Activated T-cell treated with anti-CD3 and anti-CD28 coated beads, Interleukin-2, amount 50 U/mL, for 24 hours (primary cell): ENCODE results near the gene PRSS56.
A peak's percentile ranks its signal among the peaks of the same experiment; 100 is the strongest.

ENCODE experiments used
- DNase-seq: peaks from one replicate; pipeline ENCODE4 v3.0.0-alpha.2; 2020
- H3K27ac Mint-ChIP-seq: 2 replicates; pipeline ENCODE4 v1.8.0; 2020; ENCODE audit warnings: mild to moderate bottlenecking, mixed read lengths
- H3K27me3 Mint-ChIP-seq: 2 replicates; pipeline ENCODE4 v1.8.0; 2020; ENCODE audit warnings: mixed read lengths
- H3K36me3 Mint-ChIP-seq: 2 replicates; pipeline ENCODE4 v1.8.0; 2020; ENCODE audit warnings: low read depth, mixed read lengths
- H3K4me1 Mint-ChIP-seq: 2 replicates; pipeline ENCODE4 v1.8.0; 2020; ENCODE audit warnings: low read depth, mixed read lengths
- H3K4me3 Mint-ChIP-seq: 2 replicates; pipeline ENCODE4 v1.8.0; 2020; ENCODE audit warnings: mild to moderate bottlenecking, moderate library complexity, mixed read lengths
- H3K9me3 Mint-ChIP-seq: 2 replicates; pipeline ENCODE4 v1.8.0; 2020; ENCODE audit warnings: mixed read lengths

The PRSS56 gene

DNA sequence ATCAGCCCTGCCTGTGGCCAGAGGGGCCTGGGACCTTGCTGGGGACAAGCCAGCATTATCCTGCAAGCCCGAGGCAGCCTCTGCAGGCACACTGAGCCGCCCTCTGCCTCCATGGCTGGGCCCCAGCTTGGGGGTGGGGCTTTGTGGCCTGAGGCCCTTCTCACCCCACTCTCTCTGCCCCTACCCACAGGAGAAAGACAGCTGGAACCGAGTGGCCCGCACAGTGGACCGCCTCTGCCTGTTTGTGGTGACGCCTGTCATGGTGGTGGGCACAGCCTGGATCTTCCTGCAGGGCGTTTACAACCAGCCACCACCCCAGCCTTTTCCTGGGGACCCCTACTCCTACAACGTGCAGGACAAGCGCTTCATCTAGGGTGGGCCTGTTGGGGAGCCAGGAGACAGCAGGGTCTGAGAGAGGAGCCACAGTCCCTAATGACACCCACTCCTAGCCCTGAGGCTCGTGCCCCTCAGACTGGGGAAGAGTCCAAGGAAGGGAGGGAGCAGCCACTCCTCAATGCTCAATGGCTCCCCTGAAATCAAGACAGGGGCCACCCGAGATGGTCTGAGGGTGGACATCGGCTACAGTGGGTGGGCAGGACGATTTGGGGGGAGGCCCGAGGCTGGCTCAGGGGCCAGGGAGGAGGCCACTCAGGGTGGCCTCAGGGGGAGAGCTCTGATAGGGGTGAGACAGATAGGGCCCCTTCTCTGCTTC lies 14.9 kb downstream of the PRSS56 start:
- Mint-ChIP-seq H3K36me3 (no peaks in the 10 kb centered on the region), H3K27me3 (peaks cover 37% of the 10 kb centered on the region), H3K27ac (no peak overlapping the region), H3K4me3 (no peak overlapping the region), H3K4me1 (no peaks in the 10 kb centered on the region), H3K9me3 (no peaks in the 10 kb centered on the region)
- no peak for DNase-seq

- H3K4me3 Mint-ChIP-seq, result no peak overlapping the region
- H3K9me3 Mint-ChIP-seq, result no peaks in the 10 kb centered on the region
- H3K36me3 Mint-ChIP-seq, result no peaks in the 10 kb centered on the region
- H3K27ac Mint-ChIP-seq, result no peak overlapping the region
- peaks cover 29% of the 10 kb centered on the region for H3K27me3 Mint-ChIP-seq
- no peak for DNase-seq
- H3K4me1 Mint-ChIP-seq, result no peaks in the 10 kb centered on the region
Measured at GRCh38 chr2:232535761-232536530, 15.8 kb downstream of the PRSS56 start.

GRCh38 chr2:232537079-232537478 lies 16.9 kb downstream of the PRSS56 start:
- H3K36me3 Mint-ChIP-seq, result no peaks in the 10 kb centered on the region
- H3K4me3 Mint-ChIP-seq, result no peak overlapping the region
- H3K4me1 Mint-ChIP-seq, result no peaks in the 10 kb centered on the region
- no peak for DNase-seq
- peaks cover 25% of the 10 kb centered on the region for H3K27me3 Mint-ChIP-seq
- H3K27ac Mint-ChIP-seq, result no peak overlapping the region
- no peaks in the 10 kb centered on the region for H3K9me3 Mint-ChIP-seq

- H3K4me3 Mint-ChIP-seq, result no peak overlapping the region
- no peak overlapping the region for H3K27ac Mint-ChIP-seq
- peaks cover under 1% of the 10 kb centered on the region for H3K4me1 Mint-ChIP-seq
- no peaks in the 10 kb centered on the region for H3K9me3 Mint-ChIP-seq
- H3K36me3 Mint-ChIP-seq, result no peaks in the 10 kb centered on the region
- no peak for DNase-seq
- H3K27me3 Mint-ChIP-seq, result peaks cover 24% of the 10 kb centered on the region
Measured at GRCh38 chr2:232537499-232537898, 17.3 kb downstream of the PRSS56 start.

GRCh38 chr2:232538671-232539070 lies 18.5 kb downstream of the PRSS56 start:
- Mint-ChIP-seq H3K4me3 (no peak overlapping the region), H3K36me3 (peaks cover 2% of the 10 kb centered on the region), H3K27ac (no peak overlapping the region), H3K27me3 (peaks cover 22% of the 10 kb centered on the region), H3K9me3 (no peaks in the 10 kb centered on the region), H3K4me1 (peaks cover 4% of the 10 kb centered on the region)
- no peak for DNase-seq

DNA sequence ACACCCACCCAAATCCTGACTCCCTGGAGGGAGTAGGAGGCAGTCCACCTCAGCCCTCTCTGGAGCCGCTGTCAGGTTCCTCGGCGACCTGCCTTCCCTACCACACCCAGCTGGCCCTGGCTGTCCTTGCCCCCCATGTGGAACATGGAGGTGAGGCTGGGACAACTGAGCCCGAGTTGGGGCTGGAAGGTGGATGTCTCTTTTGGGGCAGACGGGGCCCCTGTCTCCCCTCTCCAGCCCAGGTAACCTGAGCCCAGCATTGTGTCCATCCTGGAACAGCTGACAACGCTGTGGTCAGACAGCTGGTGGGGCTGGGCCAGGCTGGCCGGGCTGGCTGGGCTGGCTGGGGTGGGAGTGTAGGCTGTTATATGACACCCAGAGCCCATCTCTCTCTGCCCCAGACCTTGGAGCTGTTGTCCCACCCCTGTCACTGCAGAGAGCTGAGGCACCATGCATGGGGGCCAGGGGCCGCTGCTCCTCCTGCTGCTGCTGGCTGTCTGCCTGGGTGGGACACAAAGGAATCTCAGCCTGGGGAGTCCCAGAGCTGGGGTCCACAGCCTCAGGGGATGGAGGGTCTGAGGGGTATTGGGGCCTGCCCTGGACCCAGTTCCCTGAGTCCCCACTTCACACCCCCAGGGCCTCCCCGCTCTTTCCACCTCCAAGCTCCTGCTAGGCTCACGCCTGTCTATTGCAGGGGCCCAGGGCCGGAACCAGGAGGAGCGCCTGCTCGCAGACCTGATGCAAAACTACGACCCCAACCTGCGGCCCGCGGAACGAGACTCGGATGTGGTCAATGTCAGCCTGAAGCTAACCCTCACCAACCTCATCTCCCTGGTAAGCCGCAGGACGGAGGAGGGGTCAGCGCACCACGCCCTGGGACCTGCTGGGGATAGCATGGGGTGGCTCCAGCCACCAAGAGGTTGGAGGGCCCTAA lies 19.4 kb downstream of the PRSS56 start, which contains the start of gene CHRNG:
CHRNG (plus strand) TSS at position 395 of the 934 bp plus-strand sequence; CDS start at position 451, 56 bp downstream.
- peaks cover 4% of the 10 kb centered on the region for H3K4me1 Mint-ChIP-seq
- no peak for DNase-seq
- H3K27me3 Mint-ChIP-seq, result peaks cover 19% of the 10 kb centered on the region
- H3K9me3 Mint-ChIP-seq, result no peaks in the 10 kb centered on the region
- no peak within 1 kb of the TSS for H3K4me3 Mint-ChIP-seq
- peaks cover 8% of the 10 kb centered on the region for H3K36me3 Mint-ChIP-seq
- no peak within 1 kb of the TSS for H3K27ac Mint-ChIP-seq

DNA sequence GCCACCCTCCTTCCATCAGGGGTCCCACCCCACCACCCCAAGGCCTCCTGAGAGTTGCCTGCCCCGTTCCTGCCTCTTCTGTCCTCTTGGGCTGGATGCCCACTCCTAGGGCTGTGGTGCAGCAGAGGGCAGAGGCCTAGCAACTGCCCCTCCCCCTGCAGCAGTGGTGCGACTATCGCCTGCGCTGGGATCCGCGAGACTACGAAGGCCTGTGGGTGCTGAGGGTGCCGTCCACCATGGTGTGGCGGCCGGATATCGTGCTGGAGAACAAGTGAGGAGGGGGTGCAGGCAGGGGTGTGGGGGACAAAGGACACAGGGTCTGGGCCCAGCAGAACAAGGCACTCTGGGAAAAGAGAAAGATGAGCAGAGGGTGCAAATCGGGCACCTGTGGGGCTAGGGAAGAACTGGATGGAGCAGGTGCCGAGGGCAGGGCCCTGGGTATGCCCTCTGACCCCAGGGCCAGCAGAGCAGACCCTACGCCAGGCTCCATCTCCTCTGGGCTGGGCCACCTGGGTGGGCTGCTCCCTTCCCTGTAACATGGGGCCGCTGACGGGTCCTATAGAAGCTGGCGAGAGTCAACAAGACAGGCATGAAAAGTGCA lies 20.4 kb downstream of the PRSS56 start:
- Mint-ChIP-seq H3K4me3 (no peak overlapping the region), H3K27ac (no peak overlapping the region), H3K27me3 (peaks cover 19% of the 10 kb centered on the region)

GRCh38 chr2:232541195-232541960 lies 21.2 kb downstream of the PRSS56 start:
- H3K36me3 Mint-ChIP-seq, result peaks cover 24% of the 10 kb centered on the region
- no peak overlapping the region for H3K4me3 Mint-ChIP-seq
- DNase-seq, result no peak
- H3K27ac Mint-ChIP-seq, result no peak overlapping the region
- H3K9me3 Mint-ChIP-seq, result no peaks in the 10 kb centered on the region
- H3K27me3 Mint-ChIP-seq, result peaks cover 17% of the 10 kb centered on the region
- peaks cover 11% of the 10 kb centered on the region for H3K4me1 Mint-ChIP-seq

More for the DNA sequence above, 20.4 kb downstream of the PRSS56 start:
- Mint-ChIP-seq H3K4me1 (peaks cover 5% of the 10 kb centered on the region), H3K36me3 (peaks cover 16% of the 10 kb centered on the region), H3K9me3 (no peaks in the 10 kb centered on the region)
- DNase-seq, result no peak

GRCh38 chr2:232541961-232542714 lies 21.9 kb downstream of the PRSS56 start:
- H3K4me3 Mint-ChIP-seq, result no peak overlapping the region
- no peaks in the 10 kb centered on the region for H3K9me3 Mint-ChIP-seq
- peaks cover 32% of the 10 kb centered on the region for H3K36me3 Mint-ChIP-seq
- DNase-seq, result no peak
- peaks cover 16% of the 10 kb centered on the region for H3K4me1 Mint-ChIP-seq
- H3K27ac Mint-ChIP-seq, result no peak overlapping the region
- H3K27me3 Mint-ChIP-seq, result peaks cover 9% of the 10 kb centered on the region

DNA sequence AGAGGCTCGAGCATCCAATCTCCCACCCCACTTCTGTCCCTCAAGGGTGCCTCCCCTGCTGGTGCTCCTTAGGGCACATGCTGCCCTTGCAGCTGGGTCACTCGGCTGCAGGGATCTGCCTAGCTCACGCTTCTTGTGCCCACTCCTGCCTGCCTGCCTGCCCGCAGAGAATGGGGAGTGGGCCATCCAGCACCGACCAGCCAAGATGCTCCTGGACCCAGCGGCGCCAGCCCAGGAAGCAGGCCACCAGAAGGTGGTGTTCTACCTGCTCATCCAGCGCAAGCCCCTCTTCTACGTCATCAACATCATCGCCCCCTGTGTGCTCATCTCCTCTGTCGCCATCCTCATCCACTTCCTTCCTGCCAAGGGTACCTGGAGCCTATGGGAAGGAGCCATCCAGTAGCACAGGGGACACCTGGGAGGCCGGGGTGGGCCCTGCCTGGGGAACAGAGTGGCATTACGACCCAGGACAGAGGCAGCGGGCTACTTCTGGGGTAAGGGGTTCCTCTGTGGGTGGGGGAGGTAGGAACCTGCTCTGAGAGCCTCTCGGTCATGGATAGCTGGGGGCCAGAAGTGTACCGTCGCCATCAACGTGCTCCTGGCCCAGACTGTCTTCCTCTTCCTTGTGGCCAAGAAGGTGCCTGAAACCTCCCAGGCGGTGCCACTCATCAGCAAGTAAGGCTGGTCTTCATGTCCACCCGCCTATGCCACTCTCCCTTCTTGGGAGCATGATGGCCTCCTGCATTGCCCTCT lies 22.7 kb downstream of the PRSS56 start:
- DNase-seq, result no peak

DNA sequence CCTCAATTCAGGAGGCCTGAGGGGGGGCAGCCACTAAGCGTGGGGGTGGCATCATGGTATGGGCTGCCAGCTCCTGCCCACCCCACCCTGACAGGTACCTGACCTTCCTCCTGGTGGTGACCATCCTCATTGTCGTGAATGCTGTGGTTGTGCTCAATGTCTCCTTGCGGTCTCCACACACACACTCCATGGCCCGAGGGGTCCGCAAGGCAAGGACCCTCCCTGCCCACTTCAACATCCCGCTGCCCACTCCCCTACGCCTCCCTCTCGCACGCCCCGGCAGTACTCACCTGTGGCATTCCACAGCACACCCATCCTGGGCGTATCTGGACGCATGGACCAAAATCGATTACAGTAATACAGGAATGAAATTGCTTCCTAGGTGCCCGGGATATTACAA lies 23.3 kb downstream of the PRSS56 start:
- Mint-ChIP-seq H3K4me3 (no peak overlapping the region), H3K9me3 (peaks cover 1% of the 10 kb centered on the region), H3K27me3 (peaks cover under 1% of the 10 kb centered on the region), H3K4me1 (peaks cover 29% of the 10 kb centered on the region), H3K27ac (no peak overlapping the region), H3K36me3 (peaks cover 46% of the 10 kb centered on the region)
- DNase-seq, result no peak

More for the DNA sequence above, 22.7 kb downstream of the PRSS56 start:
- Mint-ChIP-seq H3K36me3 (peaks cover 40% of the 10 kb centered on the region), H3K4me3 (no peak overlapping the region), H3K9me3 (no peaks in the 10 kb centered on the region), H3K4me1 (peaks cover 23% of the 10 kb centered on the region), H3K27ac (no peak overlapping the region), H3K27me3 (peaks cover 5% of the 10 kb centered on the region)

GRCh38 chr2:232543928-232544631 lies 23.9 kb downstream of the PRSS56 start:
- no peak overlapping the region for H3K4me3 Mint-ChIP-seq
- no peak for DNase-seq
- H3K4me1 Mint-ChIP-seq, result peaks cover 35% of the 10 kb centered on the region
- H3K27ac Mint-ChIP-seq, result peak overlapping the region; percentile 40
- H3K9me3 Mint-ChIP-seq, result peaks cover 3% of the 10 kb centered on the region
- H3K27me3 Mint-ChIP-seq, result no peaks in the 10 kb centered on the region
- H3K36me3 Mint-ChIP-seq, result peaks cover 52% of the 10 kb centered on the region
